ENCODE data around the gene PLCH1. TPM values are rescaled to one million over a fixed set of nuclear protein-coding genes. Genes with fewer than 3 reads are reported as not detected.

The PLCH1 gene
- total and polyA plus RNA-seq, 2 donors (not counting 1 experiment from before 2014, with no cell fraction given), result under 0.01 to 0.03 TPM

DNA sequence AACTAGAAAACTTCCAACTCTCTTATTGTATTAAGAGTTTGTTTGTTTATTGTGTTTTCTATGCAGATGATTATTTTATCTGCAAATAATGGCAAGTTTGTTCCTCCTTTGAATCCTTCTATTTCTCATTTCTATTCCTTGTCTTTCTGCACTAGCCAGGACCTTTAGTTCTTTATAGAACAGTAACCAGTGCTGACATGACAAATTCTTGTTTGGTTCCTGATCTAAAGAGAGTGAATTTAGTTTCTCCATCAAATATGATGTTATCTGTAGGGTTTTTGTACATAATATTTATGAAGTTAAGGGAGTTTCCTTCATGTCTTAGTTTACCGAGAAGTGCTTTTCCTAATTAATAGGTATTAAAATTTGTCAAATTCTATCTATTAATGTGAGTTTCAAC, 350.6 kb downstream of the PLCH1 start:
- H4K20me1 ChIP-seq (ENCODE audit: control insufficient read depth, extremely low read depth, insufficient read depth, low read length), result no peaks in the 10 kb centered on the region
- H3K27me3 ChIP-seq (ENCODE audit: control insufficient read depth, insufficient read depth, low read length), result no peaks in the 10 kb centered on the region
- no peak overlapping the region for H3K4me3 ChIP-seq (replicated peaks in 1 of 4; ENCODE audit: control extremely low read depth in 1 of 4, insufficient read depth in 1 of 4, low read depth in 3 of 4, low read length in 4 of 4)
- no peaks in the 10 kb centered on the region for H3K36me3 ChIP-seq (ENCODE audit: control insufficient read depth, insufficient read depth, low read length)
- H3K27ac ChIP-seq (ENCODE audit: insufficient read depth, low read length), result no peak overlapping the region
- TF ChIP-seq, protein P1, sequence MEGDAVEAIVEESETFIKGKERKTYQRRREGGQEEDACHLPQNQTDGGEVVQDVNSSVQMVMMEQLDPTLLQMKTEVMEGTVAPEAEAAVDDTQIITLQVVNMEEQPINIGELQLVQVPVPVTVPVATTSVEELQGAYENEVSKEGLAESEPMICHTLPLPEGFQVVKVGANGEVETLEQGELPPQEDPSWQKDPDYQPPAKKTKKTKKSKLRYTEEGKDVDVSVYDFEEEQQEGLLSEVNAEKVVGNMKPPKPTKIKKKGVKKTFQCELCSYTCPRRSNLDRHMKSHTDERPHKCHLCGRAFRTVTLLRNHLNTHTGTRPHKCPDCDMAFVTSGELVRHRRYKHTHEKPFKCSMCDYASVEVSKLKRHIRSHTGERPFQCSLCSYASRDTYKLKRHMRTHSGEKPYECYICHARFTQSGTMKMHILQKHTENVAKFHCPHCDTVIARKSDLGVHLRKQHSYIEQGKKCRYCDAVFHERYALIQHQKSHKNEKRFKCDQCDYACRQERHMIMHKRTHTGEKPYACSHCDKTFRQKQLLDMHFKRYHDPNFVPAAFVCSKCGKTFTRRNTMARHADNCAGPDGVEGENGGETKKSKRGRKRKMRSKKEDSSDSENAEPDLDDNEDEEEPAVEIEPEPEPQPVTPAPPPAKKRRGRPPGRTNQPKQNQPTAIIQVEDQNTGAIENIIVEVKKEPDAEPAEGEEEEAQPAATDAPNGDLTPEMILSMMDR (conservative IDR thresholded peaks at IDR 0.05 in 1 of 2, IDR thresholded peaks at IDR 0.05 in 1 of 2; ENCODE audit: low read depth in 1 of 2, low read length in 2 of 2), result no peak
- no peak for TF ChIP-seq EZH2 (IDR thresholded peaks at IDR 0.05; ENCODE audit: low read length, missing control alignments)
- DNase-seq (ENCODE audit: low read depth in 2 of 2), result no peak
- H3K4me2 ChIP-seq (ENCODE audit: extremely low read depth, insufficient read depth, low read length), result no peak overlapping the region
- H3K4me1 ChIP-seq (ENCODE audit: control insufficient read depth, extremely low read depth, insufficient read depth, low read length), result peaks cover 9% of the 10 kb centered on the region
- H3K9me3 ChIP-seq (ENCODE audit: control insufficient read depth, insufficient read depth, low read depth, low read length), result no peaks in the 10 kb centered on the region
- H3K79me2 ChIP-seq (ENCODE audit: control insufficient read depth, insufficient read depth, low read length), result no peaks in the 10 kb centered on the region
- no peak overlapping the region for H2AFZ ChIP-seq (ENCODE audit: low read length)
- no peak overlapping the region for H3K9ac ChIP-seq (ENCODE audit: insufficient read depth, low read length)

DNA sequence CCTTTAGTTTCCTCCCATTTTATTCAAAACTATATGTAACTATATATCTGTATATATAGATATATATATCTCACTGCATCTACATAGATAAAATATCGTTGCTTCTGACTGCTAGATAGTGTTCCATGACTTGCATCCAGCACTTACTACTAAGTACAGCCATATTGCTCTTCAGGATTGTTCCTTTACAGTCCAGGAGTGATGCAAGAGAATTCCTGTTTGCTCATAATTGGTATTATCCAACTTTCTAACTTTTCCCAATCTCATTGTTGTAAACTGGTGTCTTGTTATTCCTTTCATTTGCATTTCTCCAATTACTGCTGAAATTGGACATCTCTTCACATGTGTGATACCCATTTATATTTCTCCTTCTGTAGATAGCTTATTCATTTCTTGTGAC, 351.6 kb downstream of the PLCH1 start:
- H3K9me3 ChIP-seq (ENCODE audit: control insufficient read depth, insufficient read depth, low read depth, low read length), result no peaks in the 10 kb centered on the region
- no peak for DNase-seq (ENCODE audit: low read depth in 2 of 2)
- no peak overlapping the region for H3K4me2 ChIP-seq (ENCODE audit: extremely low read depth, insufficient read depth, low read length)
- no peak overlapping the region for H3K4me3 ChIP-seq (replicated peaks in 1 of 4; ENCODE audit: control extremely low read depth in 1 of 4, insufficient read depth in 1 of 4, low read depth in 3 of 4, low read length in 4 of 4)
- H2AFZ ChIP-seq (ENCODE audit: low read length), result no peak overlapping the region
- H4K20me1 ChIP-seq (ENCODE audit: control insufficient read depth, extremely low read depth, insufficient read depth, low read length), result no peaks in the 10 kb centered on the region
- H3K27ac ChIP-seq (ENCODE audit: insufficient read depth, low read length), result no peak overlapping the region
- H3K36me3 ChIP-seq (ENCODE audit: control insufficient read depth, insufficient read depth, low read length), result no peaks in the 10 kb centered on the region
- no peaks in the 10 kb centered on the region for H3K79me2 ChIP-seq (ENCODE audit: control insufficient read depth, insufficient read depth, low read length)
- no peaks in the 10 kb centered on the region for H3K27me3 ChIP-seq (ENCODE audit: control insufficient read depth, insufficient read depth, low read length)
- TF ChIP-seq EZH2 (IDR thresholded peaks at IDR 0.05; ENCODE audit: low read length, missing control alignments), result no peak
- TF ChIP-seq, protein P1 (conservative IDR thresholded peaks at IDR 0.05 in 1 of 2, IDR thresholded peaks at IDR 0.05 in 1 of 2; ENCODE audit: low read depth in 1 of 2, low read length in 2 of 2), result no peak
- no peak overlapping the region for H3K9ac ChIP-seq (ENCODE audit: insufficient read depth, low read length)
- H3K4me1 ChIP-seq (ENCODE audit: control insufficient read depth, extremely low read depth, insufficient read depth, low read length), result peaks cover 9% of the 10 kb centered on the region

DNA sequence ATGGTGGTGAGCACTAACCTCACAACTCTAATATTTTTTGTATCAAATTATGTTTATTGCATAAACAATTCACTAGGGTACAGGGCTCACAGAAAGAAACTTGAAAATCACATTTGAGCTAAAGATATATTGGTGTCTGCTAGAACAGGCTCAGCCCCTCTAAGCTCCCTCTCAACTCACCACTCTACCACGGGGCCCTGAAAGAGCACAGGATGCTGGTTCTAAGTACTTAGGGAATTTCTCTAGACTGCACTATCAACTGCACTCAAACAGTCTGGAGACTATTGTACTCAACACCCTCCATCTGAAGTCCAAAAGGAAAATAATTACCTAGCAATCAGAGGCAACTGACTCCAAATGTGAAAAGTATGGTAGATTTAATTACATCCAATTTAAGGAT, 352.7 kb downstream of the PLCH1 start:
- no peaks in the 10 kb centered on the region for H3K9me3 ChIP-seq (ENCODE audit: control insufficient read depth, insufficient read depth, low read depth, low read length)
- no peaks in the 10 kb centered on the region for H4K20me1 ChIP-seq (ENCODE audit: control insufficient read depth, extremely low read depth, insufficient read depth, low read length)
- H3K27me3 ChIP-seq (ENCODE audit: control insufficient read depth, insufficient read depth, low read length), result no peaks in the 10 kb centered on the region
- H2AFZ ChIP-seq (ENCODE audit: low read length), result no peak overlapping the region
- peaks cover 9% of the 10 kb centered on the region for H3K4me1 ChIP-seq (ENCODE audit: control insufficient read depth, extremely low read depth, insufficient read depth, low read length)
- peak overlapping the region; percentile 55 for H3K4me2 ChIP-seq (ENCODE audit: extremely low read depth, insufficient read depth, low read length)
- peak overlapping the region; percentile 72 for H3K27ac ChIP-seq (ENCODE audit: insufficient read depth, low read length)
- no peaks in the 10 kb centered on the region for H3K79me2 ChIP-seq (ENCODE audit: control insufficient read depth, insufficient read depth, low read length)
- DNase-seq (ENCODE audit: low read depth in 2 of 2), result no peak
- no peak overlapping the region for H3K9ac ChIP-seq (ENCODE audit: insufficient read depth, low read length)
- H3K36me3 ChIP-seq (ENCODE audit: control insufficient read depth, insufficient read depth, low read length), result no peaks in the 10 kb centered on the region
- H3K4me3 ChIP-seq (replicated peaks in 1 of 4; ENCODE audit: control extremely low read depth in 1 of 4, insufficient read depth in 1 of 4, low read depth in 3 of 4, low read length in 4 of 4), result no peak overlapping the region
- TF ChIP-seq, protein P1 (conservative IDR thresholded peaks at IDR 0.05 in 1 of 2, IDR thresholded peaks at IDR 0.05 in 1 of 2; ENCODE audit: low read depth in 1 of 2, low read length in 2 of 2), result no peak
- TF ChIP-seq EZH2 (IDR thresholded peaks at IDR 0.05; ENCODE audit: low read length, missing control alignments), result no peak
